NCI-H82 (cell line): Measurements from ENCODE around the gene PTGES3L.

ENCODE experiments used
- DNase-seq: peaks from one replicate; lab custom pipeline; 2025; lab: John Stamatoyannopoulos, UW

PTGES3L gene

GRCh38 chr17:42919522-42920077 is 60.3 kb downstream of the PTGES3L start:
- DNase-seq, result peak; percentile 81

GRCh38 chr17:42918902-42919521 is 60.9 kb downstream of the PTGES3L start:
- DNase-seq, result no peak
